IMR-90 (cell line): ENCODE results near the gene NEUROG1. TPM values are rescaled to one million over a fixed set of nuclear protein-coding genes. Genes with fewer than 3 reads are reported as not detected.

Experiments
- ATAC-seq: fragments of 200-7000 bp; cut with Tn5 transposase; 2 replicates; pipeline ENCODE4 v1.9.1; 2020; ENCODE audit warnings: low read depth, mild to moderate bottlenecking, moderate library complexity
- BruUV-seq: library from RNA; stranded (reverse); fragments of 400-500 nt; replicated peaks from 2 replicates; lab custom pipeline; 2021; lab: Mats Ljungman, UMichigan
- CTCF ChIA-PET: fragments of 300-600 bp; formaldehyde crosslinking; extraction: SDS; loops from one replicate; lab custom pipeline; 2021; ENCODE audit warnings: antibody characterized with exemption; lab: Yijun Ruan, JAX
- POLR2A ChIA-PET: fragments of 300-600 bp; sonication (Branson Sonifier 250); formaldehyde crosslinking; loops from one replicate; lab custom pipeline; 2022; ENCODE audit warnings: antibody characterized with exemption; ENCODE audit not compliant: unreplicated experiment; lab: Charles Lee
- DNase-seq: peaks from one replicate; pipeline ENCODE4 v3.0.0; 2013
- H2AFZ ChIP-seq: replicated peaks from 2 replicates; pipeline ENCODE3; 2013; ENCODE audit warnings: low read length, mild to moderate bottlenecking; ENCODE audit not compliant: poor library complexity
- H2AK5ac ChIP-seq: 2 replicates; pipeline ENCODE4 v1.6.1; 2013; ENCODE audit warnings: low read depth, low read length, inconsistent platforms
- H2AK9ac ChIP-seq: replicated peaks from 2 replicates; pipeline ENCODE3; 2013; ENCODE audit warnings: mild to moderate bottlenecking, low read depth, low read length, moderate library complexity; ENCODE audit not compliant: poor library complexity
- H2BK120ac ChIP-seq: 2 replicates; pipeline ENCODE4 v1.6.1; 2013; ENCODE audit warnings: low read depth, low read length, inconsistent platforms
- H2BK15ac ChIP-seq: 3 replicates; pipeline ENCODE4 v1.6.1; 2013; ENCODE audit warnings: low read depth, low read length, inconsistent platforms
- H2BK20ac ChIP-seq: 2 replicates; pipeline ENCODE4 v1.6.1; 2013; ENCODE audit warnings: low read depth, mild to moderate bottlenecking, inconsistent platforms, low read length, moderate library complexity
- H2BK5ac ChIP-seq: 2 replicates; pipeline ENCODE4 v1.6.1; 2013; ENCODE audit warnings: mild to moderate bottlenecking, low read depth, low read length, inconsistent platforms; ENCODE audit not compliant: poor library complexity, severe bottlenecking
- H3K14ac ChIP-seq: replicated peaks from 2 replicates; pipeline ENCODE4 v1.6.1; 2013; ENCODE audit warnings: low read depth, low read length, inconsistent platforms
- H3K18ac ChIP-seq: 2 replicates; pipeline ENCODE4 v1.6.1; 2013; ENCODE audit warnings: low read depth, low read length, control low read depth
- H3K23ac ChIP-seq: 2 replicates; pipeline ENCODE4 v1.6.1; 2013; ENCODE audit warnings: low read depth, low read length, inconsistent platforms
- H3K27ac ChIP-seq: 2 replicates; pipeline ENCODE4 v1.5.1; 2013; ENCODE audit warnings: mild to moderate bottlenecking, control low read depth, low read length; ENCODE audit not compliant: insufficient read depth
- H3K27me3 ChIP-seq: 2 replicates; pipeline ENCODE4 v1.6.1; 2013; ENCODE audit warnings: low read length; ENCODE audit not compliant: control insufficient read depth, insufficient read depth
- H3K36me3 ChIP-seq: 2 replicates; pipeline ENCODE4 v1.6.1; 2013; ENCODE audit warnings: low read length, mixed read lengths; ENCODE audit not compliant: control insufficient read depth, insufficient read depth
- H3K4ac ChIP-seq: 2 replicates; pipeline ENCODE4 v1.6.1; 2013; ENCODE audit warnings: low read depth, low read length, inconsistent platforms
- H3K4me1 ChIP-seq: 2 replicates; pipeline ENCODE4 v1.6.1; 2013; ENCODE audit warnings: low read length, mixed read lengths; ENCODE audit not compliant: control insufficient read depth, insufficient read depth
- H3K4me2 ChIP-seq: 2 replicates; pipeline ENCODE4 v1.6.1; 2013; ENCODE audit warnings: low read depth, mild to moderate bottlenecking, control low read depth, low read length, moderate library complexity
- H3K4me3 ChIP-seq: 2 replicates; pipeline ENCODE4 v1.5.1; 2013; ENCODE audit warnings: low read depth, mild to moderate bottlenecking, control low read depth, low read length, moderate library complexity; ENCODE audit not compliant: insufficient read depth
- H3K56ac ChIP-seq: 2 replicates; pipeline ENCODE4 v1.6.1; 2013; ENCODE audit warnings: low read length, inconsistent platforms; ENCODE audit not compliant: insufficient read depth; ENCODE audit errors: extremely low read depth
- H3K79me1 ChIP-seq, 2 experiments: 2 replicates each; pipeline ENCODE4 v1.6.1; 2013; ENCODE audit warnings: low read length in 2 of 2, inconsistent platforms in 1 of 2, low read depth in 1 of 2
- H3K9ac ChIP-seq: 2 replicates; pipeline ENCODE4 v1.6.1; 2013; ENCODE audit warnings: low read depth, low read length, control low read depth
- H3K9me1 ChIP-seq: 2 replicates; pipeline ENCODE4 v1.6.1; 2013; ENCODE audit warnings: low read length, inconsistent platforms; ENCODE audit not compliant: insufficient read depth
- H3K9me3 ChIP-seq: 2 replicates; pipeline ENCODE4 v1.6.1; 2013; ENCODE audit warnings: low read length; ENCODE audit not compliant: control insufficient read depth, insufficient read depth
- H4K20me1 ChIP-seq: 2 replicates; pipeline ENCODE4 v1.6.1; 2013; ENCODE audit warnings: low read length, inconsistent platforms; ENCODE audit not compliant: insufficient read depth
- H4K5ac ChIP-seq: 2 replicates; pipeline ENCODE4 v1.6.1; 2013; ENCODE audit warnings: mild to moderate bottlenecking, low read depth, low read length, control low read depth
- H4K8ac ChIP-seq, 2 experiments: 2 replicates each; pipeline ENCODE4 v1.6.1; 2013; ENCODE audit warnings: low read depth in 2 of 2, low read length in 2 of 2, control low read depth in 1 of 2, inconsistent platforms in 1 of 2
- H4K91ac ChIP-seq: 2 replicates; pipeline ENCODE4 v1.6.1; 2013; ENCODE audit warnings: low read depth, low read length, inconsistent platforms; ENCODE audit not compliant: insufficient read depth
- BHLHE40 ChIP-seq: fragments of 150-350 bp; IDR thresholded peaks from 2 replicates; pipeline ENCODE4 v1.6.1; 2016; ENCODE audit warnings: mild to moderate bottlenecking, low read depth, low read length
- CHD1 ChIP-seq: IDR thresholded peaks from 2 replicates; pipeline ENCODE4 v1.6.1; 2012; ENCODE audit warnings: low read depth, low read length, improper control_type of control experiment
- FOS ChIP-seq: fragments of 150-350 bp; IDR thresholded peaks from 2 replicates; pipeline ENCODE4 v1.6.1; 2016; ENCODE audit warnings: low read depth, low read length
- MXI1 ChIP-seq: IDR thresholded peaks from 2 replicates; pipeline ENCODE4 v1.6.1; 2012; ENCODE audit warnings: low read depth, mild to moderate bottlenecking, low read length, moderate library complexity, borderline replicate concordance
- NFE2L2 ChIP-seq: fragments of 150-350 bp; IDR thresholded peaks from 2 replicates; pipeline ENCODE4 v1.6.1; 2016; ENCODE audit warnings: low read depth, mild to moderate bottlenecking, low read length
- RAD21 ChIP-seq: IDR thresholded peaks from 2 replicates; pipeline ENCODE4 v1.6.1; 2012; ENCODE audit warnings: low read length, improper control_type of control experiment
- RFX5 ChIP-seq: IDR thresholded peaks from 2 replicates; pipeline ENCODE4 v1.8.0; 2012; ENCODE audit warnings: low read depth, mild to moderate bottlenecking, low read length, moderate library complexity
- WGBS, 2 experiments: methylation state at CpG; one replicate each; pipeline versions ENCODE4 v1.1.5 to v1.1.7; 2013; ENCODE audit warnings: missing lambda C conversion rate in 2 of 2; ENCODE audit not compliant: insufficient read length in 1 of 2; ENCODE audit errors: extremely low coverage in 2 of 2; 5-methylcytosine and 5-hydroxymethylcytosine counted together
- dilution Hi-C: fragments of 300-500 bp; cut with HindIII; formaldehyde crosslinking; loops from one replicate; pipeline ENCODE4 v1.14.3; 2018; ENCODE audit warnings: low sequenced_read_pairs; ENCODE audit not compliant: unreplicated experiment
- in situ Hi-C: fragments of 300-500 bp; cut with MboI; formaldehyde crosslinking; loops from 3 replicates; pipeline ENCODE4 v1.14.3; 2019; ENCODE audit warnings: low sequenced_read_pairs, inconsistent platforms, mixed read lengths
- intact Hi-C: fragments of 100-400 bp; cut with micrococcal nuclease; formaldehyde crosslinking; loops from 2 replicates; pipeline ENCODE4 v1.10.0; 2022
- polyA plus RNA-seq, 3 experiments: library from polyadenylated mRNA; depleted of rRNA; stranded (reverse); fragments of >200 nt; gene quantifications; 2 replicates each; pipeline ENCODE4 v1.2.3, GENCODE V29; 2012; ENCODE audit warnings: low replicate concordance in 1 of 3
- total RNA-seq: library from RNA; depleted of rRNA; stranded (reverse); fragments of >200 nt; gene quantifications from 2 replicates; pipeline ENCODE4 v1.2.3, GENCODE V29; 2012
- TF ChIP-seq, protein P1 (sequence below): fragments of 150-350 bp; IDR thresholded peaks from 2 replicates; pipeline ENCODE4 v1.6.1; 2017; ENCODE audit warnings: mild to moderate bottlenecking, antibody characterized with exemption, low read length, low read depth
- TF ChIP-seq, protein P2 (sequence below): fragments of 150-350 bp; IDR thresholded peaks from 2 replicates; pipeline ENCODE4 v1.6.1; 2016; ENCODE audit warnings: low read depth, mild to moderate bottlenecking, low read length, moderate library complexity, borderline replicate concordance
- TF ChIP-seq, protein P3 (sequence below): conservative IDR thresholded peaks from 2 replicates; pipeline ENCODE4 v1.5.1; 2012; ENCODE audit warnings: mild to moderate bottlenecking, low read depth, low read length, improper control_type of control experiment

NEUROG1 gene
- total and polyA plus RNA-seq, 2 of the 4 experiments (the other 2 are of a cell fraction), result not detected

DNA sequence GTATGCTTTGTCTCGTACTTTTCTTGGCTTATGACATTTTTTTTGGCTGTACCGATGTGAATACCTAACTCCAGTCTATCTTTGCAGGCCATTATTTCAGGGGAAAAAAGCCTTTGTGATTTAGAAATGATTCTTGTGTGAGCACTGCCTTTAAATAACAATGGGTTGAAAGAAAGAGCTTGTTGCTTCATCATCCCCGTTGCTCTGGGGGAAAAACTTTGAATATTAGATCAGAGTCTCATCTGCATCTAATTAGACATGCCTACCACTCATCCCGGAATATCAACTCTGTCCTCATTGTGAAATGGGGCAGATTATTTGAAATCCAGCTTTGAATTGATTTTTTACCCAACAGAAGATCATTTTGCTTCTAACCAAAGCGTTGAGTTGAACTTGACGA lies 29.5 kb upstream of the NEUROG1 start:
- Histone ChIP-seq H3K9me3 (no peaks in the 10 kb centered on the region), H4K20me1 (no peaks in the 10 kb centered on the region), H3K9ac (no peak overlapping the region), H3K56ac (no peak overlapping the region), H3K36me3 (no peaks in the 10 kb centered on the region), H2AK9ac (no peak overlapping the region), H3K79me1 (no peaks in the 10 kb centered on the region), H3K23ac (no peak overlapping the region), H3K4ac (no peak overlapping the region), H2BK120ac (no peak overlapping the region), H2AK5ac (no peak overlapping the region), H3K4me1 (no peaks in the 10 kb centered on the region), H3K14ac (no peak overlapping the region), H3K9me1 (no peaks in the 10 kb centered on the region), H2BK5ac (no peak overlapping the region), H4K5ac (no peak overlapping the region), H4K91ac (no peak overlapping the region), H2BK15ac (no peak overlapping the region), H3K27ac (no peak overlapping the region), H2AFZ (no peak overlapping the region), H4K8ac (no peak overlapping the region), H3K18ac (no peak overlapping the region), H3K4me3 (no peak overlapping the region), H2BK20ac (no peak overlapping the region), H3K27me3 (peaks cover 15% of the 10 kb centered on the region), H3K4me2 (no peak overlapping the region)
- no peak for ATAC-seq
- dilution Hi-C loops (loop anchor here (25.0 kb wide), 1 partner anchor 103 kb away; the partner anchor contains the start of gene TIFAB), intact Hi-C loops (loop anchor here (10.0 kb wide), 1 partner anchor 650 kb away; no protein-coding TSS in a partner anchor), in situ Hi-C loops (loop anchor here (10.0 to 25.0 kb wide), 2 partner anchors 270 to 647 kb away; partner anchors contain the start of gene SLC25A48)
- WGBS, 2 experiments, result no CpG with 5 or more reads among the region's 6 CpGs
- TF ChIP-seq FOS, result no peak
- TF ChIP-seq BHLHE40, result no peak
- TF ChIP-seq CHD1, result no peak
- TF ChIP-seq RAD21, result no peak
- no peak for TF ChIP-seq NFE2L2
- TF ChIP-seq, protein P1, sequence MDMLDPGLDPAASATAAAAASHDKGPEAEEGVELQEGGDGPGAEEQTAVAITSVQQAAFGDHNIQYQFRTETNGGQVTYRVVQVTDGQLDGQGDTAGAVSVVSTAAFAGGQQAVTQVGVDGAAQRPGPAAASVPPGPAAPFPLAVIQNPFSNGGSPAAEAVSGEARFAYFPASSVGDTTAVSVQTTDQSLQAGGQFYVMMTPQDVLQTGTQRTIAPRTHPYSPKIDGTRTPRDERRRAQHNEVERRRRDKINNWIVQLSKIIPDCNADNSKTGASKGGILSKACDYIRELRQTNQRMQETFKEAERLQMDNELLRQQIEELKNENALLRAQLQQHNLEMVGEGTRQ, result no peak
- TF ChIP-seq, protein P2, sequence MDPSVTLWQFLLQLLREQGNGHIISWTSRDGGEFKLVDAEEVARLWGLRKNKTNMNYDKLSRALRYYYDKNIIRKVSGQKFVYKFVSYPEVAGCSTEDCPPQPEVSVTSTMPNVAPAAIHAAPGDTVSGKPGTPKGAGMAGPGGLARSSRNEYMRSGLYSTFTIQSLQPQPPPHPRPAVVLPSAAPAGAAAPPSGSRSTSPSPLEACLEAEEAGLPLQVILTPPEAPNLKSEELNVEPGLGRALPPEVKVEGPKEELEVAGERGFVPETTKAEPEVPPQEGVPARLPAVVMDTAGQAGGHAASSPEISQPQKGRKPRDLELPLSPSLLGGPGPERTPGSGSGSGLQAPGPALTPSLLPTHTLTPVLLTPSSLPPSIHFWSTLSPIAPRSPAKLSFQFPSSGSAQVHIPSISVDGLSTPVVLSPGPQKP, result no peak
- TF ChIP-seq, protein P3, sequence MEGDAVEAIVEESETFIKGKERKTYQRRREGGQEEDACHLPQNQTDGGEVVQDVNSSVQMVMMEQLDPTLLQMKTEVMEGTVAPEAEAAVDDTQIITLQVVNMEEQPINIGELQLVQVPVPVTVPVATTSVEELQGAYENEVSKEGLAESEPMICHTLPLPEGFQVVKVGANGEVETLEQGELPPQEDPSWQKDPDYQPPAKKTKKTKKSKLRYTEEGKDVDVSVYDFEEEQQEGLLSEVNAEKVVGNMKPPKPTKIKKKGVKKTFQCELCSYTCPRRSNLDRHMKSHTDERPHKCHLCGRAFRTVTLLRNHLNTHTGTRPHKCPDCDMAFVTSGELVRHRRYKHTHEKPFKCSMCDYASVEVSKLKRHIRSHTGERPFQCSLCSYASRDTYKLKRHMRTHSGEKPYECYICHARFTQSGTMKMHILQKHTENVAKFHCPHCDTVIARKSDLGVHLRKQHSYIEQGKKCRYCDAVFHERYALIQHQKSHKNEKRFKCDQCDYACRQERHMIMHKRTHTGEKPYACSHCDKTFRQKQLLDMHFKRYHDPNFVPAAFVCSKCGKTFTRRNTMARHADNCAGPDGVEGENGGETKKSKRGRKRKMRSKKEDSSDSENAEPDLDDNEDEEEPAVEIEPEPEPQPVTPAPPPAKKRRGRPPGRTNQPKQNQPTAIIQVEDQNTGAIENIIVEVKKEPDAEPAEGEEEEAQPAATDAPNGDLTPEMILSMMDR, result no peak
- TF ChIP-seq MXI1, result no peak
- no peak for TF ChIP-seq RFX5
- ChIA-PET CTCF (interaction anchor here (0.8 to 5.4 kb wide), 6 partner anchors 11 to 269 kb away, joined by 4 to 56 read pairs (median 12); partner anchors contain the start of gene SLC25A48), POLR2A (no interaction called here)
- no TSS peak for BruUV-seq
- no peak for DNase-seq
